ENCODE data around the gene GGT6. TPM values are rescaled to one million over a fixed set of nuclear protein-coding genes. Genes with fewer than 3 reads are reported as not detected.
A peak's percentile ranks its signal among the peaks of the same experiment; 100 is the strongest.
"Not testable (repeated sequence)": the region's sequence is repeated elsewhere in the genome, so short reads cannot be mapped to it uniquely, and the experiment has no call there.

The GGT6 gene, protein sequence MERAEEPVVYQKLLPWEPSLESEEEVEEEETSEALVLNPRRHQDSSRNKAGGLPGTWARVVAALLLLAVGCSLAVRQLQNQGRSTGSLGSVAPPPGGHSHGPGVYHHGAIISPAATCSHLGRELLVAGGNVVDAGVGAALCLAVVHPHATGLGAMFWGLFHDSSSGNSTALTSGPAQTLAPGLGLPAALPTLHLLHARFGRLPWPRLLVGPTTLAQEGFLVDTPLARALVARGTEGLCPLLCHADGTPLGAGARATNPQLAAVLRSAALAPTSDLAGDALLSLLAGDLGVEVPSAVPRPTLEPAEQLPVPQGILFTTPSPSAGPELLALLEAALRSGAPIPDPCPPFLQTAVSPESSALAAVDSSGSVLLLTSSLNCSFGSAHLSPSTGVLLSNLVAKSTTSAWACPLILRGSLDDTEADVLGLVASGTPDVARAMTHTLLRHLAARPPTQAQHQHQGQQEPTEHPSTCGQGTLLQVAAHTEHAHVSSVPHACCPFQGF
- polyA plus RNA-seq (ENCODE audit: insufficient read length in 10 of 10), result 1 to 10 TPM in 2 of 10 donors, under 1 TPM in 7, not detected in 1; 0.10 to 2.1 (median 0.15) TPM
- long read RNA-seq, donor 1, result 0 reads
- long read RNA-seq, donor 2, result 0 reads
- long read RNA-seq, donor 3, result 0 reads
- long read RNA-seq, donor 4, result 0 reads
- long read RNA-seq, donor 5, result 0 reads
- long read RNA-seq, donor 6, result 0 reads
- long read RNA-seq, donor 7, result 0 reads
- long read RNA-seq, donor 8, result 0 reads
- long read RNA-seq, donor 9, result 0 reads

DNA sequence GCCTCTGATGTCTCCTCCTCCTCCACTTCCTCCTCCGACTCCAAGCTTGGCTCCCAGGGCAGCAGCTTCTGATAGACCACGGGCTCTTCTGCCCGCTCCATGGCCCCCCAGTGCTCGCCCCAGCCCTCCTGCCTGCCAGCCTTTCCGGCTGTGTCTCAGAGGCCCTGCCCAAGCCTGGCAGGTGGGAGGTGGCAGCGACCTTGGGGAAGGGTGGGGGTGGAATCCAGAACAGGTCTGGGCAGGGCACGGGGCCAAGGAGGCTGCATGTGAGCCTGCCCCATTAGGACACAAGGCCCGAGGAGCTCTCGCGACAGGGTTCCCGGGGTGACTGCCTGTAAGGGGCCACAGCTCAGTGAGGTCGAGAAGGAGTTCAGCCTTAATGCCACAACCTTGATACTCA lies at the start of gene GGT6:
Gene GGT6, minus strand, starts transcription at position 157 of the 400 bp plus-strand sequence. Its CDS starts 56 bp downstream, at position 101.
- DNase-seq, result no peak

DNA sequence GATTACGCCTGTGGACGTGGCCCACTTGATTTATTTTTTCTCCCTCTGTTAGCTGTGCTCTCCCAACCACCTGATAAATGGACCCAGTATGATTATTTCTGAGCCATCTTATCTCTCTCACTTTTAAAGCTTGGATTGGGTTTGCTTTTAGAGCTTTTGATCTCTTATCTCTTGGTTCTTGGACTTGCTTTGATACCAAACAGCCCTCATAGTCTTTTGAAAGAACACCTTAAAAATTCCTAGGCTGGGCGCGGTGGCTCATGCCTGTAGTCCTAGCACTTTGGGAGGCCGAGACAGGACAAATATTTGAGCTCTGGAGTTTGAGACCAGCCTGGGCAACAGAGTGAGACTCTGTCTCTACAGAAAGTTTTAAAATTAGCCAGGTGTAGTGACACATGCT lies 49.8 kb upstream of the GGT6 start:
- no peak for DNase-seq

DNA sequence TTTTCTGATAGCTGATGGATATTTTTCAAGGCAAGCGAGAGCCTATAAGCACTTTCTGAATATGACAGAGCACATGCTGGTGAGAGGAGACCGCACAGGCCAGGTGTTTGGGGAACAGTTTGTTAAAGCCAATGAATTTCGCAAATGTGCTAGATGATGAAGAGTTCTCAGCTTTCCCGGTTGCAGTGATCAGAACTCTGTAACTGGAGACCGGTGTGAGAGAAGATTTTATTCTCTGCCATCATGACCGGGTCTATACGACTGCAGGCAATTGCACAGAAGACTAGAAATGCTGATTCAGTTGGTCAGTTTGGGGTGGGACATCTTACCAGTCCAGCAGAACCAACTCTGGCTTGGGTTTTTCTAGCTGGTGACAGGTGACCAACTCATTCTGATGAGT lies 49.4 kb upstream of the GGT6 start:
- DNase-seq, result no peak

DNA sequence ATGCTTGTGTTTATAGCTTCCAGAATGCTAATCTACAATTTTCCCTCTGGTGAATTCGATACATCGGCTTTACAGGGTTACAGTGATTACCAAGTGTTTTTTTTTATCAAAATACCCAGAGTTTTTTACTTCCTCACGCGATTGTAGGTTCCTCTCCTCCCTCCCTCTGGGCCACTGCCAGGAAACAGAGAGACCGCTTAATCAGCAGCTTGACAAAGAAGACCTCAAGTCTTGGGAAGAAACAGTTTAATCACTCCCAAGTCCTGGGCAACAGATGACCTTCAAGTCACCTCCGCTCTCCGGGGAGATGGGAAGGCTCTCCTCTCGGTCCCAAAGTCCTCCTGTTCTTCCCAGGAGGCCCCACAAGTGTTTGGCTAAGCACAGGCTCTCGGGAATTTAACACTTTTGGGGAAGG lies 47.4 kb upstream of the GGT6 start:
- peak in 2 of 3 donors; percentile 75 to 86 for DNase-seq

DNA sequence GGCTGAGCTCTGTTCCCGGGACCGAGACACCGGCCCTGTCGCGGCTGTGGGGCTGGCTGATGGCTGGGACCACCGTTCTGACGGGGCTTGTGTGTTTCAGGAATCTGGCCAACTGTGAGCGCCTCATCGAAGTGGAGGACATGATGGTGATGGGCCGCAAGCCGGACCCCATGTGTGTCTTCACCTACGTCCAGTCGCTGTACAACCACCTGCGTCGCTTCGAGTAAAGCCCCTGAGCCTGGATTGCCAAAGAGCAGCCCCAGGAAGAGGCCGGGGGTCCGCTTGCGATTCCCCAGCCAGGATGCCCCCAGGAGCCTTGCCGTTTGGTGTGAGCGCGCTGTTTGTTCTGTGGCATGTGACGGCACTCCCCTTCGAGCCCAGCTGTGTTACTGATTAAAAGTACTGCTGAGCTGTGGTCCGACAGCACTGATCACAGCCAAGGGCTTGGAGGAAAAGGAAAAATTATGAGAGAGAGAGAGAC lies 46.9 kb upstream of the GGT6 start:
- DNase-seq, result no peak

DNA sequence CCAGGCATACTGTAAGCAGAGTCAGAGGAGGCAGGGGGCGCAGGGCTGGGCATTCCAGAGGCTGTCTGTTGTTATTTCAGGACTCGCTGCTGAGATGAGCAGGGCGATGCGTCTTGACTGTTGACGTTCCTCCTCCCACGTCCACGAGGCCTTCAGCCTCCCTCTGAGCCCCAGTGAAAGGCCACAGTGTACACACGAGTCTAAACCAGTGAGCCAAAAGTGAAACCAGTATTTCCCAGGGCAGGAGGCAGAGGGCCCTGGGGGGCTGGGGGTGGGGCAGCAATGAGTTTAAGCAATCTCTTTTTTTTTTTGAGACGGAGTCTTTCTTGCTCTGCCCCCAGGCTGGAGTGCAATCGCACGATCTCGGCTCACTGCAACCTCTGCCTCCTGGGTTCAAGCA lies 45.4 kb upstream of the GGT6 start:
- DNase-seq, result no peak

DNA sequence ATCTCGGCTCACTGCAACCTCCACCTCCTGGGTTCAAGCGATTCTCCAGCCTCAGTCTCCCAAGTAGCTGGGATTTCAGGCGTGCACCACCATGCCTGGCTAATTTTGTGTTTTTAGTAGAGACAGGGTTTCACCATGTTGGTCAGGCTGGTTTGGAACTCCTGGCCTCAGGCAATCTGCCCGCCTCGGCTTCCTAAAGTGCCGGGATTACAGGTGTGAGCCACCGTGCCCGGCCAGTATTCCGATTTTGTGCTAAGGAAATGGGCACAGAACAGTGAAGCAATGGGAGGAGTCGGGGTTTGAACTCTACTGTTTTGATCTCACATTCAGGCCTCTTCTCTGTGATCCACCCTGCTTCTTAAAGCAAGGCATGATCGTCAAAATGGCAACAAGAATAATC lies 44.4 kb upstream of the GGT6 start:
- not testable (repeated sequence) for DNase-seq

DNA sequence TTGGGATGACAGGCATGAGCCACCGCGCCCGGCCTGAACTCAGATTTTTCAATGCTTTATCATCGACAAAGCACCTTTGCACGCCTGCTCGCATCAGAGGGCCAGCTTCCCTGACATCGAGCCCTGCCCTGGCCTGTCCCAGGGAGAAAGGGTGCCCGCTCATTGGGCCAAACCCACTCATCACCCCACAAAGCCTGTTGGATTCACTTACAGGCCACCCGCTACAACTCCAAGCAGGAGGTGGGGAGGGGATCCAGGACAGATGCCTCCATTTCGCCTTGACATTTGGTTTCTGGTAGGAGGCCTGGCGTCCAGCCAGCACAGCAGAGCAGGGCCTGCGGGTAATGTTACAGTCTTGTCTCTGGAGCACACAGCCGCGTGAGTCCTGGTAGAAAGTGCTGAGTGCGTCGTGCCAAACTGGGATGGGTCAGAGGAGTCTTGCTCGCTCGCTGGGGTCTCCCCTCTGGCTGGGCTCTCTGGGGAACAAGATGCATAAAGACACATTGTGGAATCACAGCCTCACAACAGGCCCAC lies 43.8 kb upstream of the GGT6 start:
- peak; percentile 80 to 87 (median 82) for DNase-seq

DNA sequence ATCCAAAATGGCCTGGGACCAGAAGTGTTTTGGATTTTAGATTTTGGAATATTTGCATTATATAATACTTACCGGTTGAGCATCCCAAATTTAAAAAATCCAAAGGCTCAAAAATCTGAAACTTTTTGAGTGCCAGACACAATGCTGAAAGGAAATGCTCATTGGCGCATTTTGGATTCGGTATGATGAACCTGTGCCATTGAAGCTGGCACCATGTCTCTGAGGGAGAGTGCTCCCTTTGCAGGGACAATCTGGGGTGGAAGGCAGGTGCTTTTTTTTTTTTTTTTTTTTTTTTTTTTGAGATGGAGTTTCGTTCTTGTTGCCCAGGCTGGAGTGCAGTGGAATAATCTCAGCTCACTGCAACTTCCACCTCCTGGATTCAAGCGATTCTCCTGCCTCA lies 41.7 kb upstream of the GGT6 start:
- no peak for DNase-seq

DNA sequence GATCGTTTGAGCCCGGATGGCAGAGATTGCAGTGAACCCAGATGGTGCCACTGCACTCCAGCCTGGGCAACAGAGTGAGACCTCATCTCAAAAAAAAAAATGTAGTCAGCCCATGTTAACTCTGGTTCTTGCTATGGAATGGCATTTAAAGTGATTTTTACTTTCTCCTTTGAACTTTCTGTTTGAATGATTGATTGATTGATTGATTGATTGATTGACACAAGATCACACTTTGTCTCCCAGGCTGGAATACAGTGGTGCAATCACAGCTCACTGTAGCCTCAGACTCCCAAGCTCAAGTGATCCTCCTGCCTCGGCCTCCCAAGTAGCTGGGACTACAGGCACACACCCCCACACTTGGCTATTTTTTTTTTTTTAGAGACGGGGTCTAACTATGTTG lies 40.9 kb upstream of the GGT6 start:
- no peak for DNase-seq

DNA sequence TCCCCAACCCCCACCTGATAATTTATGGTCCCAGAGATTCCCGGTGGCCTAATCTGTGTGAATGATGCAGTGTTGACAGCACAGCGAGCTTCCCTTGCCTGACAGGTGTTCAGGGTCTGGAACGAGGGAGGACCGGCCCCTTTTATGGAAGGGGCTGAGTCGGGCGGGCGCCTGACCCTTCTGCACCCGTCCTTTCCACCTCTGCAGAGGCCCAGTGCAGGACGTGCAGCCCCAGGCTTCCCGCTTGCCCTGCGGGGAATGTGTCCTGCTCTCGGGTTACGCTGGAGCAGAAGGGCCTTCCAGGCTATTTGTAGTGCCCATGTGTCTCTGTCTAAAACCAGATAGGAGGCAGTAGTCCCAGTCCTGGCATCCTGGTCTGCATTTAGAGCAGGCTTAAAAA lies 40.2 kb upstream of the GGT6 start:
- DNase-seq, result peak; percentile 65 to 74 (median 67)

DNA sequence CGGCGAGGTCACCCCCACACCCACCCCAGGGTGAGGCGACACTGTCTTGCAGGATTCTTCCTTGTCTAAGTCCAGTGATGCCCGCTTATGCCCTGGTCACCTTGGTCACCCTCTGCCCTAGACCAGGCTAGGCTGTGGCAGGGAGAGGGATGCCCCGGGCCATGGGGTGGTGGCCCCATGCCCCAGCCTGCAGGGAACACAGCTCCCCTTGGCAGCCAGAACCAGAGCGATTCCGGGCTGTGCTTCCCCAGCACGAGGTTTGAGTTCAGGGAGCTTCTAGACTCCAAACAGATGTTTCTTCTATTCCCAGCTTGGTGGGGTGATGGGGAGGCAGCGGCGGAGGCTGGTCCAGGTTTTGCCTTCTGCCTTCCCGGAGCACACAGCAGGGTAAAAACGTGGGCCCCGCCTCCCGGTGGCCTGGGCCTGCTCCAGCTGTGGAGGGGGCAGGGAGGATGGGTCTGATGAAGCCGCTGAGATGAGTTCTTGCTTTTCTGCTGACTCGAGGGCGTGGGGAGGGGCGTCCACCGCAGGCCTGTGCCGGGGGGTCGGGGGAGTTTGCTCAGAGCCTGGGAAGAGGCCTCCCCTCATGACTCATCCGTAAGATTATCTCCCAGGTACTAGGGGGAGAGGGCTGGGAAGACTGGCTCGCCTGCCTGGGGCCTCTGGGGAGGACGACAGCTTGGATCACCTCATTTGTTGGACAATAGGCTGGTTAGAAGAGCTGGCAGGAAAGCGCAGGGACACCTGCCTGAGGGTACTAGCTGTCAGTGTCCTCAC lies 39.3 kb upstream of the GGT6 start:
- peak in 1 of 3 donors; percentile 86 for DNase-seq

DNA sequence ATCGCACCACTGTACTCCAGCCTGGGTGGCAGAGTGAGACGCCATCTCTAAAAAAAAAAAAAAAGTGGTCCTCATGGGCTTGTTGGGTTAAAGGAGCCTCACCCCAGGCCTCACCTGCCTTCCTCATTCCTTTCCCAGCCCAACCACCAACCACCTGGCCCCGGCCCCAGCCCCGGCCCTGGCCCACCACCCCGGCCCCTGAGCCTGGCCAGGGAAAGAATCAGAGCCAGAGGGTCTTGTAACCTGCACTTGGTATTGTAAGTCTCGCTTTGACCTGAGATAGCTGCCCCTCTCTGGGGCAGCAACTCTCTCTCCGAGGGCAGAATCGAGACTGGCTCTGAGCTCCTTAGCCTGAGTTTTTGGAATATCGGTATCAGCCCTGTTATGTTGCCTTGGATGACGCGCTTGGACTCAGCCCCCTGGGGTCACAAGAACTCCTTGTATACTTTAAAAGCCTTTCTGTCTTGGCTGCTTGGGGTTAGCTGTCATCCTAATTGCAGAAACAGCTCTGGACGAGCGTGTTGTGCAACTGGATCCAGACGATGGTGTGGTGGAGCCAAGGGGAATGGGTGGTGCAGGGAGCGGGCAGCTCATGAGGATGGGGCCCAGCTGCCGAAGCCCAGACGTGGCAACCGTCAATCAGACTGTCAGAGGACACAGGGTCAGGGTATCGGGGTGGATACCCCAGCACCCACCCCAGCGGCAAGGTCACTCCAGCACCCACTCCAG lies 38.6 kb upstream of the GGT6 start:
- DNase-seq, result peak; percentile 48 to 82 (median 58)

DNA sequence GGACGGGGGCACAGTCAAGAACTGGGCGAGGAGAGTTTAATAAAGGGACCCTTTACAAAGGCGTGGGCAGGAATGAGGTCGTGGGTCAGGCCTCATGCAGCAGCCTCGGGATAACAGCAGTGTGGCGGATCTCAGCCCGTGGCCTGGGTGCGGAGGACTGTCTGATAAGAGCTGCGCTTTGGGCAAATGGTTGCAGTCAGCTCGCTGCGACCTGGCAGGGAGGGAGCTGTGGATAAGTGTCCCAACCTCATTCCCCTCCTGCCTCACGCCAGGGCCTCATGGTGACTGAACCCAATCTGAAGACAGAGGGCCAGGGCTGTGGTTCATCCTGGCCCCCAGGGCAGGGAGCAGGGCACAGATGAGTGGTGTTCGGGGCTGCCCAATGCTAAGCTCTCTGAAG lies 37.6 kb upstream of the GGT6 start:
- no peak for DNase-seq

DNA sequence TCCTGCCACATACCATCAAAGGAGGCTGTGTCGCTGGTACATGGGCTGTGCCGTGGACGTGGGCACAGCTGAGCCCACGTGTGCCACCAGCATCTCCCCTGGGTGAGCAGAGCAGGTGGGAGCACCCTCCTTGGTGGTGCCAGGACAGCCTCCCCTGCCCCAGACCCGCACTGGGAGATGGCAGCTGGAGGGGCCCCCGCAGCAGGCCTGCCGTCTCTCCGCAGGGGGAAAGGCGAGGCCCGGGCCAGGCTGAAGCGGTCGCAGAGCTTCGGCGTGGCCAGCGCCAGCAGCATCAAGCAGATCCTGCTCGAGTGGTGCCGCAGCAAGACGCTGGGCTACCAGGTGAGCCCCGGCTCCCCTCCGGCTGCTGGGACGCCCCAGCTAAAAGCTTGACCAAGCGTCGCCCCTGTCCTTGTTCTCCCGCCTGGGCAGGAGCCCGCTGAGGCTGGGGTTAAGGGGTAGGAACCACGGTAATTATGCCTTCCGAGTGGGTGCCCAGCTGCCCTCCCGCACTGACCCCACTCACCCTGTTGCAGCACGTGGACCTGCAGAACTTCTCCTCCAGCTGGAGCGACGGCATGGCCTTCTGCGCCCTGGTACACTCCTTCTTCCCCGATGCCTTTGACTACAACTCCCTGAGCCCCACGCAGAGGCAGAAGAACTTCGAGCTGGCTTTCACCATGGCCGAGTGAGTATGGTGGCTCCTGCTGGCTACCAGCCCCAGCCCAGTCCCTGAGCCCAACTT lies 36.4 kb upstream of the GGT6 start:
- DNase-seq, result no peak

DNA sequence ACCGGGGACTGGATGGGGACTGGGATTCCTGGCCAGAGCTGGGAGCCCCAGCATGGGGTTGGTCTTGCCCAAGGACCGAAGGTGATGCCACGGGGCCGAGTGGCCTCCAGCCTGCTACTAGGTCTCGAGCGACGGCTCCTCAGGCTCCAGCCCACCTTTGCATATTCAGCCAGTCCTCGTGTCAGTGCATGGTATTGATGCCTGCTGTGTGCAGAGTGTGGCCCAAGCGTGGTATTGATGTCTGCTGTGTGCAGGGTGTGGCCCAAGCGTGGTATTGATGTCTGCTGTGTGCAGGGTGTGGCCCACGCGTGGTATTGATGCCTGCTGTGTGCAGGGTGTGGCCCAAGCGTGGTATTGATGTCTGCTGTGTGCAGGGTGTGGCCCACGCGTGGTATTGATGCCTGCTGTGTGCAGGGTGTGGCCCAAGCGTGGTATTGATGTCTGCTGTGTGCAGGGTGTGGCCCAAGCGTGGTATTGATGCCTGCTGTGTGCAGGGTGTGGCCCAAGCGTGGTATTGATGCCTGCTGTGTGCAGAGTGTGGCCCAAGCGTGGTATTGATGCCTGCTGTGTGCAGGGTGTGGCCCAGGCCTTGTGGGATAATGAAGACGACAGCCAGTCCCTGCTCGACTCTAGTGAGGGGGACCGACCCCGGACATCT lies 35.4 kb upstream of the GGT6 start:
- DNase-seq, result not testable (repeated sequence)

DNA sequence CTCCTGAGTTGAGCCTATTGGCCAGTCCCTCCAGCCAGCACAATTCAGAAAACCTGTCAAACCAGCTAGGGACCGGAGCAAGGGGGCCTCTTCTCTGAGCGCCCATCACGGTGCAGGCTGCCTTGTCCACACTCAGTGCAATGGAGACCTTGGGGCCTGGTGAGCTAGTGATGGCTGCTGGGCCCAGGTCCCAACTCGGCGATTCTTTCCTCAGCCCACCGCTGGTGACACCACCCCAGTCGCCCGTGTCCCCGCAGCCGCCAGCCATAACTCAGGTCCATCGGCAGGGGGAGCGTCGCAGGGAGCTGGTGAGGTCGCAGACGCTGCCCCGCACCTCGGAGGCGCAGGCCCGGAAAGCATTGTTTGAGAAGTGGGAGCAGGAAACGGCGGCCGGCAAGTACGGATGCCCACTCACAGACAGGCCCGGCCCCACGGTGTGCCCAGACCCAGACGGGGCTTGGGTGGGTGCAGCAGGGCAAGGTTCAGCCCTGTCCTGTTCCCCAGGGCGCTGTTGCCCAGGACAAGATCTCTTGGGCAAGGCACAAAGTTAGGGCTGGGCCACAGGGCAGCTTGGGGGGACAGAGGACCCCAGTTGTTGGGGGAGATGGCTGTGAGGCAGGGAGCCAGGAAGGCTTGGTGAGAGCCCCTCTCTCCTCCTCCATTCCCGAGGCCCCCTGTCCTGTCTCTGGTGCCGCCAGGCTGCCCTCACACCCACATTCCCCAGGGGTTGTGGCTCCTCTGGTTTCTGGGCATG lies 34.7 kb upstream of the GGT6 start:
- no peak for DNase-seq

DNA sequence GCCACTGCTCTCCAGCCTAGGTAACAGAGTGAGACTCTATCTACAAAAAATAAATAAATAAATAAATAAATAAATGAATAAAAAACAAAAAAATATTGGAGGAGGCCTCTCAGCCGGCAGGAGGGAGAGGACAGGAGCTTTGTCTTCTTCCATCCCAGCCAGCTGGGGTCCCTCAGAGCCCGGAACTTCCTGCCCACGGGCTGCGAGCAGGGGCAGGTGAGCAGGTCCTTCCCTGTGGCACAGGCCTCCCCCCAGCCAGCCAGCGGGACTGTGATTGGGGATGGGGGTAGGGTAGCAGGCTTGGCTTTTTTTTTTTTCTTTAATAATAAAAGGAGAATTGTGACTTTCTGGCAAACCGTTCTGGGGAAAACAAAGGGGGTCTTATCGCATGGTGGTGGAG lies 34.0 kb upstream of the GGT6 start:
- no peak for DNase-seq

DNA sequence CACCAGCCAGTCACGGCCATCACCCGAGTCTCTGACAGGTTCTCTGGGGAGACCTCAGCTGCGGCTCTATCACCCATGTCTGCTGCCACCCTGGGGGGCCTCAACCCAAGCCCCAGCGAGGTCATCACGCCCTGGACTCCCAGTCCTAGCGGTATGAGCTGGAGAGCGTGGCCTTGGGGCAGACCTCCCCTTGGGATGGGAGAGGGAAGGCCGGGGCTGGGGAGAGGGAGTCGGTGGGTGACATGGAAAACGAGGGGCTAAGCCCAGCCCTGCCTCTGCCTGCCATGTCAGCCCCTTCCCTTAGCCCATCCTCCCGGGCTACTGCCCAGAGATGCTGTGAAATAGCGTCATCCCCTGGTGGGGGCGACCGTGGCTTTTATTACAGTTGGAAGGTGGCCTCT lies 32.6 kb upstream of the GGT6 start:
- DNase-seq, result no peak

All from muscle of back (tissue), 13 donors.